HCT116 (cell line): Measurements from ENCODE around the gene NSG2. TPM values are rescaled to one million over a fixed set of nuclear protein-coding genes. Genes with fewer than 3 reads are reported as not detected.

Source experiments
- ATAC-seq: fragments of 200-7000 bp; cut with Tn5 transposase; 2 replicates; pipeline ENCODE4 v1.9.1; 2020; ENCODE audit warnings: mild to moderate bottlenecking, moderate library complexity
- BruUV-seq: library from RNA; stranded (reverse); fragments of 400-500 nt; replicated peaks from 2 replicates; lab custom pipeline; 2021; lab: Mats Ljungman, UMichigan
- CTCF ChIA-PET: fragments of 300-600 bp; sonication (Branson Sonifier 250); formaldehyde crosslinking; loops from one replicate; lab custom pipeline; 2021; ENCODE audit warnings: antibody characterized with exemption; lab: Charles Lee
- POLR2A ChIA-PET: fragments of 300-600, 350-600 bp; sonication (Branson Sonifier 250); formaldehyde crosslinking; loops from one replicate; lab custom pipeline; 2021; ENCODE audit warnings: antibody characterized with exemption; lab: Charles Lee
- RAD21 ChIA-PET, 2 experiments: fragments of 300-600 bp; sonication (Branson Sonifier 250); formaldehyde crosslinking; loops; one replicate each; lab custom pipeline; 2023; ENCODE audit warnings: low total read pairs in 2 of 2; ENCODE audit not compliant: uncharacterized antibody in 2 of 2, unreplicated experiment in 2 of 2, low non-redundant PET in 1 of 2; lab: Charles Lee
- DNase-seq: peaks from one replicate; pipeline ENCODE4 v3.0.0-alpha.2; 2010; ENCODE audit warnings: low read depth, low spot score
- H2AFZ ChIP-seq: fragments of 200-600 bp; shearing (Covaris generic), sonication (generic); 2 replicates; pipeline ENCODE4 v1.6.1; 2017; ENCODE audit warnings: low read depth, mixed run types, mixed read lengths, antibody characterized with exemption, low read length; ENCODE audit not compliant: poor library complexity, severe bottlenecking
- H3K27ac ChIP-seq: 2 replicates; pipeline ENCODE4 v1.5.1; 2012; ENCODE audit warnings: low read depth, low read length
- H3K27me3 ChIP-seq: fragments of 200-600 bp; sonication (generic); 2 replicates; pipeline ENCODE4 v1.6.1; 2016; ENCODE audit warnings: mixed run types, low read length, mixed read lengths; ENCODE audit not compliant: insufficient read depth
- H3K36me3 ChIP-seq, 2 experiments: fragments of 200-500 bp in 1 of 2; fragments of 200-600 bp in 1 of 2; sonication (Bioruptor generic) in 1 of 2; sonication (generic) in 1 of 2; 2 replicates each; pipeline versions ENCODE4 v1.5.1 to v1.6.1; 2014 to 2016; ENCODE audit warnings: low read length in 2 of 2, inconsistent platforms in 1 of 2, mixed read lengths in 1 of 2, mixed run types in 1 of 2; ENCODE audit not compliant: insufficient read depth in 2 of 2, control insufficient read depth in 1 of 2
- H3K4me1 ChIP-seq, 2 experiments: fragments of 200-600 bp in 1 of 2; sonication (generic) in 1 of 2; 2 replicates each; pipeline versions ENCODE4 v1.5.1 to v1.6.1; 2012 to 2017; ENCODE audit warnings: low read length in 2 of 2, inconsistent platforms in 1 of 2, mild to moderate bottlenecking in 1 of 2, mixed read lengths in 1 of 2, mixed run types in 1 of 2, moderate library complexity in 1 of 2; ENCODE audit not compliant: insufficient read depth in 2 of 2, control insufficient read depth in 1 of 2
- H3K4me2 ChIP-seq: fragments of 200-600 bp; sonication (generic); 2 replicates; pipeline ENCODE4 v1.6.1; 2017; ENCODE audit warnings: mixed run types, low read length, mixed read lengths
- H3K4me3 ChIP-seq, 2 experiments: fragments of 200-600 bp in 1 of 2; sonication (generic) in 1 of 2; replicated peaks in 1 of 2; 2 replicates each; pipeline ENCODE4 v1.5.1; 2011 to 2016; ENCODE audit warnings: low read length in 2 of 2, control low read depth in 1 of 2, low read depth in 1 of 2, mild to moderate bottlenecking in 1 of 2, mixed read lengths in 1 of 2, mixed run types in 1 of 2
- H3K79me2 ChIP-seq: fragments of 200-600 bp; sonication (generic); 2 replicates; pipeline ENCODE4 v1.6.1; 2017; ENCODE audit warnings: mild to moderate bottlenecking, mixed run types, low read length, moderate library complexity, mixed read lengths; ENCODE audit not compliant: insufficient read depth
- H3K9ac ChIP-seq: fragments of 200-600 bp; sonication (generic); 2 replicates; pipeline ENCODE4 v1.6.1; 2016; ENCODE audit warnings: low read length, mixed read lengths
- H3K9me2 ChIP-seq: fragments of 200-600 bp; sonication (generic), shearing (Covaris generic); 2 replicates; pipeline ENCODE4 v1.6.1; 2017; ENCODE audit warnings: mixed run types, mild to moderate bottlenecking, moderate library complexity; ENCODE audit not compliant: insufficient read depth
- H3K9me3 ChIP-seq, 2 experiments: fragments of 200-500 bp in 1 of 2; fragments of 200-600 bp in 1 of 2; sonication (Bioruptor generic) in 1 of 2; sonication (generic) in 1 of 2; 2 replicates each; pipeline ENCODE4 v1.6.1; 2014 to 2017; ENCODE audit warnings: low read length in 2 of 2, mixed read lengths in 2 of 2, inconsistent platforms in 1 of 2, low read depth in 1 of 2, mild to moderate bottlenecking in 1 of 2, mixed run types in 1 of 2, moderate library complexity in 1 of 2; ENCODE audit not compliant: control insufficient read depth in 1 of 2, insufficient read depth in 1 of 2
- H4K20me1 ChIP-seq: fragments of 200-600 bp; sonication (generic), shearing (Covaris generic); 2 replicates; pipeline ENCODE4 v1.6.1; 2017; ENCODE audit warnings: mixed run types, mild to moderate bottlenecking, moderate library complexity; ENCODE audit not compliant: insufficient read depth
- ELF1 ChIP-seq: IDR thresholded peaks from 2 replicates; pipeline ENCODE4 v1.6.1; 2012; ENCODE audit warnings: low read depth, borderline replicate concordance
- FOSL1 ChIP-seq: IDR thresholded peaks from 2 replicates; pipeline ENCODE4 v1.6.1; 2012; ENCODE audit warnings: low read depth
- POLR2A ChIP-seq: IDR thresholded peaks from 2 replicates; pipeline ENCODE4 v1.7.0; 2011; ENCODE audit warnings: borderline replicate concordance; ENCODE audit not compliant: insufficient read depth, insufficient read length; ENCODE audit errors: extremely low read depth
- SRF ChIP-seq: IDR thresholded peaks from 2 replicates; pipeline ENCODE4 v1.6.1; 2012; ENCODE audit warnings: low read depth
- YY1 ChIP-seq: IDR thresholded peaks from 2 replicates; pipeline ENCODE4 v1.6.1; 2011; ENCODE audit warnings: low read length, low read depth, moderate library complexity, mild to moderate bottlenecking; ENCODE audit not compliant: insufficient replicate concordance; ENCODE audit errors: extremely low read depth
- ZFX ChIP-seq: fragments of 450-650 bp; IDR thresholded peaks from 2 replicates; pipeline ENCODE4 v1.6.1; 2017
- intact Hi-C: fragments of 100-400 bp; cut with micrococcal nuclease; formaldehyde crosslinking; loops from 2 replicates; pipeline ENCODE4 v1.10.0; 2022
- total RNA-seq: library from RNA; stranded (reverse); gene quantifications from one replicate; pipeline ENCODE4 v1.2.1, GENCODE V29; 2021; ENCODE audit not compliant: unreplicated experiment
- TF ChIP-seq, protein P1 (sequence below): IDR thresholded peaks from 2 replicates; pipeline ENCODE4 v1.6.1; 2012; ENCODE audit warnings: low read depth

Gene NSG2
- total RNA-seq, 1 experiment from 2014 or later: not detected

DNA sequence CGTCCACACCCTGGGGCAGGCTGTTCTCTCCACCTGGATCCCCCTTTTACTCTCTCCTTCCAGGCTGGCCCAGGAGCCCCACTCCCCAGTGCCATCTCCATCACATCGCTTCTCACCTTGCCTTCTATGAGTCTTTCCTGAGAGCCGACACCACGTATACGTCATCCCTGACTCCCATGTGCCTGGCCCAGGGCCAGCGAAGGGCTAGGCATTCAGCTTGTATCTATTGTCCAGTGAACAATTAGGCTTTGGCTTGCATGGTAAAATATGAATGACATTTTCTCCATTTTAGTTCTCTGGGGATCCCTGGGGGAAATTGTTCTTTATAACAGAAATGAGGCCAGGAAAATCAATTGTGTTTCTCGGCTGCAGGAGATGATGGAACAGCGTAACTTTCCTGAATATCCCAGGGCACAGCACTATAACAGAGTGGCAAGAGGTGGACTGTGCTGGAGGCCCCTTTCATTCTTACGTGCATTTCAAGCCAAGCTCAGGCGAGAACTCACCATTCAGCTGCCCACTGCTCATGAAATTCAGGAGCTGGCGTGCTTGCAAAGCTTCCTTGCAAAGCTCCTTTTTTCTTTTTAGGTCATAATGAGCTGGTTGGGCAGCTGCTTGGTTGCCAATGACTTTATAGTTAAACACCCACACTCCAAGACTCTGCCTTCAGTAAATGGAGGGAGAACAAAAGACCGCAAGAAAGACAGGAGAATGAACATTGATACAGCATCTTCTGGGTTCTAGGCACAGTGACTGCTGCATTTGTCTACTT is 37.7 kb downstream of the NSG2 start (continued):
- TF ChIP-seq, protein P1, sequence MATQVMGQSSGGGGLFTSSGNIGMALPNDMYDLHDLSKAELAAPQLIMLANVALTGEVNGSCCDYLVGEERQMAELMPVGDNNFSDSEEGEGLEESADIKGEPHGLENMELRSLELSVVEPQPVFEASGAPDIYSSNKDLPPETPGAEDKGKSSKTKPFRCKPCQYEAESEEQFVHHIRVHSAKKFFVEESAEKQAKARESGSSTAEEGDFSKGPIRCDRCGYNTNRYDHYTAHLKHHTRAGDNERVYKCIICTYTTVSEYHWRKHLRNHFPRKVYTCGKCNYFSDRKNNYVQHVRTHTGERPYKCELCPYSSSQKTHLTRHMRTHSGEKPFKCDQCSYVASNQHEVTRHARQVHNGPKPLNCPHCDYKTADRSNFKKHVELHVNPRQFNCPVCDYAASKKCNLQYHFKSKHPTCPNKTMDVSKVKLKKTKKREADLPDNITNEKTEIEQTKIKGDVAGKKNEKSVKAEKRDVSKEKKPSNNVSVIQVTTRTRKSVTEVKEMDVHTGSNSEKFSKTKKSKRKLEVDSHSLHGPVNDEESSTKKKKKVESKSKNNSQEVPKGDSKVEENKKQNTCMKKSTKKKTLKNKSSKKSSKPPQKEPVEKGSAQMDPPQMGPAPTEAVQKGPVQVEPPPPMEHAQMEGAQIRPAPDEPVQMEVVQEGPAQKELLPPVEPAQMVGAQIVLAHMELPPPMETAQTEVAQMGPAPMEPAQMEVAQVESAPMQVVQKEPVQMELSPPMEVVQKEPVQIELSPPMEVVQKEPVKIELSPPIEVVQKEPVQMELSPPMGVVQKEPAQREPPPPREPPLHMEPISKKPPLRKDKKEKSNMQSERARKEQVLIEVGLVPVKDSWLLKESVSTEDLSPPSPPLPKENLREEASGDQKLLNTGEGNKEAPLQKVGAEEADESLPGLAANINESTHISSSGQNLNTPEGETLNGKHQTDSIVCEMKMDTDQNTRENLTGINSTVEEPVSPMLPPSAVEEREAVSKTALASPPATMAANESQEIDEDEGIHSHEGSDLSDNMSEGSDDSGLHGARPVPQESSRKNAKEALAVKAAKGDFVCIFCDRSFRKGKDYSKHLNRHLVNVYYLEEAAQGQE: no peak
- TF ChIP-seq ZFX: no peak
- TF ChIP-seq, all 23 proteins: peak for 0

- Histone ChIP-seq H3K79me2 (no peaks in the 10 kb centered on the region), H3K36me3 (no peaks in the 10 kb centered on the region), H3K9me2 (no peaks in the 10 kb centered on the region), H3K27ac (no peak overlapping the region), H3K9ac (no peak overlapping the region), H3K4me1 (no peaks in the 10 kb centered on the region), H2AFZ (no peak overlapping the region), H4K20me1 (no peaks in the 10 kb centered on the region), H3K27me3 (peaks cover 32% of the 10 kb centered on the region), H3K4me2 (no peak overlapping the region), H3K4me3 (no peak overlapping the region), H3K9me3 (no peaks in the 10 kb centered on the region)
- ChIA-PET CTCF (no interaction called here), RAD21 (no interaction called here), POLR2A (no interaction called here)
- TF ChIP-seq FOSL1: no peak
- TF ChIP-seq YY1: no peak
- TF ChIP-seq SRF: no peak
- no peak for TF ChIP-seq POLR2A
- no peak for TF ChIP-seq ELF1
- ATAC-seq (no peak), DNase-seq (no peak)
- BruUV-seq: no TSS peak
- intact Hi-C loops: no loop called here
Measured at GRCh38 chr5:174084691-174085154, 39.2 kb downstream of the NSG2 start.
